Panc1 (cell line): Measurements from ENCODE around the gene MDN1. TPM values are rescaled to one million over a fixed set of nuclear protein-coding genes. Genes with fewer than 3 reads are reported as not detected.

Experiments used
- ATAC-seq: fragments of 200-7000 bp; cut with Tn5 transposase; 2 replicates; pipeline ENCODE4 v1.9.1; 2020; ENCODE audit warnings: mild to moderate bottlenecking, moderate library complexity
- BruUV-seq: library from RNA; stranded (reverse); fragments of 400-500 nt; replicated peaks from 2 replicates; lab custom pipeline; 2021; lab: Mats Ljungman, UMichigan
- CTCF ChIA-PET: fragments of 300-600 bp; sonication (Branson Sonifier 250); formaldehyde crosslinking; loops from one replicate; lab custom pipeline; 2022; ENCODE audit warnings: antibody characterized with exemption; lab: Charles Lee
- POLR2A ChIA-PET: fragments of 300-600 bp; sonication (Branson Sonifier 250); formaldehyde crosslinking; loops from one replicate; lab custom pipeline; 2022; ENCODE audit warnings: antibody characterized with exemption; lab: Charles Lee
- DNase-seq: peaks from one replicate; pipeline ENCODE4 v3.0.0-alpha.2; 2010; ENCODE audit warnings: low read depth, low spot score
- H3K27ac ChIP-seq: 2 replicates; pipeline ENCODE4 v1.5.1; 2011; ENCODE audit warnings: mild to moderate bottlenecking, low read length, inconsistent platforms
- H3K27me3 ChIP-seq: fragments of 200-500 bp; sonication (Bioruptor generic); 2 replicates; pipeline ENCODE4 v1.6.0; 2014; ENCODE audit warnings: low read length, inconsistent platforms; ENCODE audit not compliant: control insufficient read depth, insufficient read depth
- H3K36me3 ChIP-seq: fragments of 200-500 bp; sonication (Bioruptor generic); 2 replicates; pipeline ENCODE4 v1.5.1; 2014; ENCODE audit warnings: inconsistent platforms, mild to moderate bottlenecking, low read length, moderate library complexity; ENCODE audit not compliant: control insufficient read depth, insufficient read depth
- H3K4me1 ChIP-seq: 2 replicates; pipeline ENCODE4 v1.5.1; 2011; ENCODE audit warnings: inconsistent platforms, mild to moderate bottlenecking, low read length, moderate library complexity; ENCODE audit not compliant: control insufficient read depth, insufficient read depth
- H3K4me3 ChIP-seq, 2 experiments: 2 replicates each; pipeline ENCODE4 v1.5.1; 2011 to 2012; ENCODE audit warnings: low read depth in 2 of 2, low read length in 2 of 2, mild to moderate bottlenecking in 2 of 2, inconsistent platforms in 1 of 2, moderate library complexity in 1 of 2
- H3K9me3 ChIP-seq: fragments of 200-500 bp; sonication (Bioruptor generic); 2 replicates; pipeline ENCODE4 v1.5.1; 2014; ENCODE audit warnings: low read depth, mild to moderate bottlenecking, inconsistent platforms, low read length, moderate library complexity; ENCODE audit not compliant: control insufficient read depth, insufficient read depth
- CTCF ChIP-seq: fragments of 450-650 bp; IDR thresholded peaks from 2 replicates; pipeline ENCODE4 v1.5.1; 2017; ENCODE audit warnings: mild to moderate bottlenecking
- POLR2AphosphoS5 ChIP-seq: IDR thresholded peaks from 2 replicates; pipeline ENCODE4 v1.6.1; 2012; ENCODE audit warnings: mild to moderate bottlenecking, low read depth, low read length, moderate library complexity
- REST ChIP-seq, 2 experiments: IDR thresholded peaks; 2 replicates each; pipeline ENCODE4 v1.6.1; 2011 to 2012; ENCODE audit warnings: low read depth in 2 of 2, control low read depth in 1 of 2, low read length in 1 of 2, mild to moderate bottlenecking in 1 of 2, moderate library complexity in 1 of 2; ENCODE audit not compliant: insufficient read depth in 1 of 2
- SIN3A ChIP-seq: IDR thresholded peaks from 2 replicates; pipeline ENCODE4 v1.6.1; 2012; ENCODE audit warnings: low read depth, mild to moderate bottlenecking, low read length, moderate library complexity, borderline replicate concordance; ENCODE audit not compliant: insufficient read depth
- TCF7L2 ChIP-seq: IDR thresholded peaks from 2 replicates; pipeline ENCODE4 v1.6.1; 2011; ENCODE audit warnings: mild to moderate bottlenecking, low read depth, low read length, inconsistent platforms
- in situ Hi-C: cut with HindIII; loops from 2 replicates; pipeline ENCODE4 v1.10.0; 2016; ENCODE audit warnings: low sequenced_read_pairs, low pct_unique_long_range_greater_than_20kb
- intact Hi-C: fragments of 100-400 bp; cut with micrococcal nuclease; formaldehyde crosslinking; loops from one replicate; pipeline ENCODE4 v1.10.0; 2022; ENCODE audit not compliant: unreplicated experiment
- total RNA-seq: library from RNA; stranded (reverse); gene quantifications from one replicate; pipeline ENCODE4 v1.2.1, GENCODE V29; 2021; ENCODE audit not compliant: unreplicated experiment

The MDN1 gene
- total RNA-seq, 1 experiment from 2014 or later, result 47.8 TPM

GRCh38 chr6:89711801-89712200 is 107.8 kb downstream of the MDN1 start:
- H3K4me1 ChIP-seq, result no peaks in the 10 kb centered on the region
- H3K9me3 ChIP-seq, result no peaks in the 10 kb centered on the region
- peaks cover 53% of the 10 kb centered on the region for H3K36me3 ChIP-seq
- no peak for TF ChIP-seq REST (IDR thresholded peaks at IDR 0.05; ENCODE audit: insufficient read depth in 1 of 2, low read depth in 2 of 2, low read length in 1 of 2)
- TF ChIP-seq TCF7L2, result no peak
- no peak for TF ChIP-seq SIN3A
- TF ChIP-seq POLR2AphosphoS5, result no peak
- no peak for TF ChIP-seq CTCF
- DNase-seq (no peak), ATAC-seq (no peak)
- BruUV-seq, result no TSS peak
- ChIA-PET CTCF (no interaction called here), POLR2A (no interaction called here)
- intact Hi-C loops (no loop called here), in situ Hi-C loops (no loop called here)
- no peak overlapping the region for H3K27ac ChIP-seq
- no peak overlapping the region for H3K4me3 ChIP-seq
- H3K27me3 ChIP-seq, result no peaks in the 10 kb centered on the region

- in situ Hi-C loops (no loop called here), intact Hi-C loops (no loop called here)
- ATAC-seq (no peak), DNase-seq (no peak)
- POLR2A ChIA-PET, result no interaction called here
- TF ChIP-seq TCF7L2 (no peak), REST (IDR thresholded peaks at IDR 0.05; ENCODE audit: insufficient read depth in 1 of 2, low read depth in 2 of 2, low read length in 1 of 2) (no peak), POLR2AphosphoS5 (no peak), CTCF (no peak), SIN3A (no peak)
- H3K4me3 ChIP-seq, result no peak overlapping the region
- CTCF ChIA-PET, result no interaction called here
- H3K27me3 ChIP-seq, result no peaks in the 10 kb centered on the region
- H3K9me3 ChIP-seq, result no peaks in the 10 kb centered on the region
- H3K36me3 ChIP-seq, result peaks cover 46% of the 10 kb centered on the region
- H3K27ac ChIP-seq, result no peak overlapping the region
- H3K4me1 ChIP-seq, result no peaks in the 10 kb centered on the region
- no TSS peak for BruUV-seq
Observed at GRCh38 chr6:89708316-89708715, 111.3 kb downstream of the MDN1 start.
